SKM-1 (cell line): Measurements from ENCODE around the gene MUC22.
A peak's percentile ranks its signal among the peaks of the same experiment; 100 is the strongest.

Experiments used
- DNase-seq: peaks from one replicate; lab custom pipeline; 2025; ENCODE audit not compliant: unreplicated experiment; lab: John Stamatoyannopoulos, UW

MUC22 gene

DNA sequence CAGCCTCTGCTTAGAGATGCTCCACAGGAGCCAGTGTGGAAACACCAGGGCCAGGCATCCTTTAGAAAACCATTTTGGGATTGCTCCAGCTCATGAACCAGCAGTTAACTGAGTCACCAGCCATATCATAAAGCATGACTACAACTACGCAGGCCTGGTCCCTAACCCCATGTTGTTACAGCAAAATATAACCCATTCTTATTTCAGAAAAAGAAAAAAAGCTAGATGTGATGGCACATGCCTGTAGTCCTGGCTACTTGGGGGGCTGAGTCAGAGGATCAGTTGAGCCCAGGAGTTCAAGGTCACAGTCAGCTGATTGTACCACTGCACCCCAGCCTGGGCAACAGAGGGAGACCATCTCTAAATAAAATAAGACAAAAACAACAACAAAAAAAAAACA lies 65.3 kb downstream of the MUC22 start:
- DNase-seq: no peak

DNA sequence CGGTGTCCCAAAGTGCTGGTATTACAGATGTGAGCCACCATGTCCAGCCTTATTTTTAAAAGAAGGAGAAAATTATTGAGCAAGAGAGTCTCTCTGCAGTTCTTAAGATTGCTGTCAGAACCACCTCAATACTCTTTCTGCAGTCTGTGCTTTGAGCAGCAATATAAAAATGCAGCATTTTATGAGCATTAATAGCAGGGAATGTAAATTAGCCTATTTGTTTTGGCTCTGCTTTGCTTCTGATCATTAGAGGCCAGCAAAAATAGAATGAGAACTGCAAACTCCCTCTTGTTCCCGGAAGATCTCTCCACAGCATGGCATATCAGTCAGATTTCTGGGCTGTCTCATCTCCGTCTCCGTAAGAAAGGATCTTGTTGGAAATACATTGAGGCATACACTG lies 66.3 kb downstream of the MUC22 start:
- no peak for DNase-seq

DNA sequence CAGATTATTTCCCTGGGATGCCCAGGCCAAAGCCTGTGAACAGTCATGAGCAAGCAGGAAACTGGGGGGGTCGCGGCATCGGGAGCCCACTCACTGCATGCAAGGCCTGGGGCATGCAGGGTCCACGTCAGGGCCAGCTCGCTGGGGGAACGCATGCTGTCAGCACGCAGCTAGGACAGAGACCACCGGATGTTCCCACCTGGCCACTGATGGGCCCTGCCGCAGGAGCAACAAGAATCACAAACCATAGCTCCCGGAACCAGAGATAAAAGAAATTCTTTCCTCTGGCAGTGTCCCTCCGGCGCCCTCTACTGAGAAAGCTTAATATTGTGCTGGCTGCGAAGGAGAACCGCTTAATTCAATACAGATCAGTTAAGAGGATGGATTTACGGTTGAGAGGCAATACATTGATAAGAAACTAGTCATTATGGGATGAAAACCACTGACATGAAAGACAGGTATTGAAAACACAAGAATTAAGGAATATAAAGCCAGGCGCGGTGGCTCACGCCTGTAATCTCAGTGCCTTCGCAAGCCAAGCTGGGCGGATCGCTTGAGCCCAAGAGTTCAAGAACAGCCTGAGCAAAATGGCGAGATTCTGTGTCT lies 69.5 kb downstream of the MUC22 start:
- peak; percentile 44 for DNase-seq

DNA sequence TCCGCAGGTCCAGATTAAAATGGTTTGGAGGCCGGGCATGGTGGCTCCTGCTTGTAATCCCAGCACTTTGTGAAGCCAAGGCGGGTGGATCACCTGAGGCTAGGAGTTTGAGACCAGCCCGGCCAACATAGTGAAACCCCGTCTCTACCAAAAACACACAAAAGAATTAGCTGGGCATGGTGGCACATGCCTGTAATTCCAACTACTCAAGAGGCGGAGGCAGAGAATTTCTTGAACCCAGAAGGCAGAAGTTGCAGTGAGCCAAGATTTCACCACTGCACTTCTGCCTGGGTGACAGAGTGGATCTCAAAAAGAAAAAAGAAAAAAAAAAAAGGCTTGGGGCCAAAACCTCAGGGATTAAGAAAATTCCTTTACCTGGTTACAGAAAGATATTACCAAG lies 71.6 kb downstream of the MUC22 start:
- no peak for DNase-seq

- DNase-seq: peak; percentile 22
Measured at GRCh38 chr6:31083742-31084354, 73.6 kb downstream of the MUC22 start.
